LHCN-M2 (cell line): ENCODE measurements around the gene MAP4K1. TPM values are rescaled to one million over a fixed set of nuclear protein-coding genes. Genes with fewer than 3 reads are reported as not detected.
"Not testable (repeated sequence)": the region's sequence is repeated elsewhere in the genome, so short reads cannot be mapped to it uniquely, and the experiment has no call there.

Experiments
- DNase-seq: peaks from one replicate; pipeline ENCODE4 v3.0.0-alpha.2; 2012; ENCODE audit warnings: low read depth
- total RNA-seq: library from RNA; depleted of rRNA; stranded (reverse); fragments of >200 nt; gene quantifications from 2 replicates; pipeline ENCODE4 v1.2.3, GENCODE V29; 2014

MAP4K1 gene
- total RNA-seq, 1 experiment from 2014 or later, result 2.0 TPM

DNA sequence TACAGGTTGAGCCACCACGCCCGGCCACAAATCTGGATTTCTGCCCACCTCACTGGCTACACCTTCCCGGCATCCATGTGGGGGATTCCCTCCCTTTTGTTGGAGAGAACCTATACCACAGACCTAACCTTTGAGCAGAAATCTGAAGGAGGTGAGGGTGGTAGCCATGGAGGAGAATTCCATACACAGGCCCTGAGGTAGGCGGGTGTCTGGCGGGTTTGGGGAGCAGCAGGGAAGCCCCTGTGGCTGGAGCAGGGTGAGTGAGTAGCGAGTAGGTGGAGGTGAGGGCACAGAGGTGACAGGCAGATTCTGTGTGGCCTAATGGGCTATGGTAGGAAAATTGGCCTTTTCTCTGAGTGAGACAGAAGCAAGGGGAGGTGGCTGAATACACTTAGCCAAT is 11.8 kb upstream of the MAP4K1 start:
- no peak for DNase-seq

DNA sequence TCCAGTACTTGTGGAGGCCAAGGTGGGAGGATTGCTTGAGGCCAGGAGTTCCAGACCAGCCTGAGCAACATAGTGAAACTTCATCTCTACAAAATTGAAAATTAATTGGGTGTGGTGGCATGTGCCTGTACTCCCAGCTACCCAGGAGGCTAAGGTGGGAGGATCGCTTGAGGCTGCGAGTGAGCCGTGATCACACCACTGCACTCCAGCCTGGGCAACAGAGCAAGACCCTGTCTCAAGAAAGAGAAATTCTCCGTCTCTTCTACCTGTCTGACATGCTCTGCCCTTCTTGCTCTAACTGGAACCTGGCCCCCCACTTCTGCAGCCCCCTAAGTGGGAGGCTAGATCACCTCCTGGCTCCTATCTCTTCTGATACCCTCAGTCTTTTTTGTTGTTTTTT is 8.6 kb upstream of the MAP4K1 start:
- no peak for DNase-seq

DNA sequence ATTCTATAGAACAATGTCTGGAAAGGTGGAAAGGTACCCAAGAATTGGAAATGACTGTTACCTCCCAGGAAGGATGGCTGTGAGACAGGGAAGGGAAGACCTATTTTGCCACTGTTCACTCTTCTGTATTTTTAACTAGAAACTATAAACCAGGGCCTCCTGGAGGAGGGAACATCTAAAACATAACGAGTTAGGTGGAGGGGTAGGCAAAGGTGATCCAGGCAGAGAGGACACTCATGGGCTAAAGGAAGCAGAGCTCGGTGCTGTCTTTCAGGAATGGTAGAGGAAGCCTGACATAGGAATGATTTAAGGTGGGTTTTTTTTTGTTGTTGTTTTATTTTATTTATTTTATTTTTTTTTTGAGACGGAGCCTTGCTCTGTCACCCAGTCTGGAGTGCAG is 7.1 kb upstream of the MAP4K1 start:
- no peak for DNase-seq

DNA sequence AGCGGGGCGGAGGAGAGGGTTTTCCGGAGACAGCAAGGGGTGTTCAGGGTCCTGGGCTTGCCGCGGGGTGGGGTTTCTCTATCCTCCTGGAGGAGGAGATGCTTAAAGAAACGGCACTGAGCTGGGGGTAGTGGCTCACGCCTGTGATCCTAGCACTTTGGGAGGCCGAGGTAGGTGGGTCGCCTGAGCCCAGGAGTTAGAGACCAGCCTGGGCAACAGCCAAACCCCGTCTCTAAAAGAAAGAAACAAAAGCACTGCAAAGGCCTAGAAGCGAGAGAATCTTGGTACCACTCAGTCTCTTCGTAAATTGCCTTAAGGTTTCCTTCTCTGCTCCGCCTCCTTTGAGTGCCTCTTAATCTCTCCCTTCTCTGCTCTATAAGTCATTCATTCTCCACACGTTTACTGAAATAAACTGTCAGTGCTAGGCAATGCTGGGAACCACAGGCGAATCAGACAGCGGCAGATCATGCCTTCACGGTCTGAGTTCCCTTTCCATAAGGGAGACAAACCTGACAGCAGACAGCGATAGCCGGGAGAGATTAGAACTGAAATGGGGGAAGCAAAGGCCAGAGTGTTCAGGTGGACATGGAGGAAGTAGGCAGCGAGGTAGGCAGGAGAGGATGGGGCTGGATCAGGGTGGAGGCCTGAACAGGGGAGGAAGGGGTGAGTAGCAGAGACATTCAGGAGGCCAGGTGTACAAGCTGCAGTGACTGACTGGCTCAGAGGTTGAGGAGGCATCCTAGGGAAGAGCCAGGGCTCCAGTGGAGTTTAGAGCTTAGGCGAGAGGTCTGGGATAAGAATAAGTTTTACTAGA is 1.8 kb upstream of the MAP4K1 start:
- DNase-seq, result no peak

DNA sequence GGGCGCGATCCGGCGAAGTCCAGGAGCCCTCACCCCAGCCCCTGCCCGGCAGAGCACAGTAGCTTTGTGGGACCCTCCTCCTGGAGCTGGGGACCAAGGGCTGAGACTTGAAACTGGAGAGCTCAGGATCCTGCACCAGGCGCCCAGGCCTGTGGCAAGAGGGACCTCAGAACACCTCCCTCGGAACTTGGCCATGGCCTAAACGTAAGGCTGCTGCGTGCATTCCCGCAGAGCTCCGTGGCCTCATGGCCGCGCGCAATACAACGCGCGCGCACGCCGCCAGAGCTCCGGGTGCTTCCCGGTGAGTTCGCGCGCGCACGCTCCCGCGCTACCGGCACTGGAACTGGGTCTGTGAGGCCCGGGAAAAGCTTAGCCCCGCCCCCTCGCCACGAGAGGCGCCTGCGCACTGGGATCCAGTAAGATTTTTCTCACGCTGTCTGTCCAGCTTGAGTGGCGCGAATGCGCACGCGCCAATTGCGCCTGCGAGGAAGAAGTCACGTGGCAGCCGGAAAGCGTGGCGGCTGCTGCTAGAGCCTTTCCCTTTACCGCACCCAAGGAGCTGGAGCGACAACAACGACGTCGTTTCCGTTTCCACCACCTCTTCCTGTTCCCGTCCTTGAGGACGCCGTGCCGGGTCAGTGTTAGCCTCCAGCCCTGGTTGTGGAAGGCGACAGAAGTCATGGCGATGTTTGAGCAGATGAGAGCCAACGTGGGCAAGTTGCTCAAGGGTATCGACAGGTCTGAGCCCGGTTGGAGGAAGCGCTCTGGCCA is 1.0 kb upstream of the MAP4K1 start, which contains the start of gene EIF3K:
TSS of gene EIF3K (plus strand) at position 599 of the 771 bp plus-strand sequence. CDS start at position 680, 81 bp downstream.
- peak; percentile 98 for DNase-seq

DNA sequence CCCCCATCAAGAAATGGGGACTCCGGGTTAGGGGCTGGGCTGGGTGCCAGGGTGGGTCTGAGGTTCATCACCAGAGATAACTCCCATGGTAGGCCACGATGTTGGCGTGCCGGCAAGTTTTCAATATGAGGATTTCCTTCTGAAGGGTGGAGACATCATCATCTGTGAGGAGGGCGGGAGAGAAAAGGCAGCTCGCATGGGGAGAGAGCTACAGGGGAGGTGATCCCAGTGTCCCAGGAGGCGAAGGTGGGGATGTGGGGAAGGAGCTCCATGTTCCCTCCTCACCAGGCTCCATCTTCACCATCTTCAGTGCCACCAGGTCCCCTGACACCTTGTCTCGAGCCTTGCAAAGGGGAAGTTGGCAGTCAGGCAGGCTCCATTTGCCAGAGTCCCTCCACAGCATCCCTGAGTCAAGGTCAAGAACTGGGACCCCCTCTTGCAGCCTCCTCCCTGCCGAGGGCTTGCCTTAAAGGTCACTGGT is 430 bp downstream of the MAP4K1 start:
- DNase-seq, result no peak

DNA sequence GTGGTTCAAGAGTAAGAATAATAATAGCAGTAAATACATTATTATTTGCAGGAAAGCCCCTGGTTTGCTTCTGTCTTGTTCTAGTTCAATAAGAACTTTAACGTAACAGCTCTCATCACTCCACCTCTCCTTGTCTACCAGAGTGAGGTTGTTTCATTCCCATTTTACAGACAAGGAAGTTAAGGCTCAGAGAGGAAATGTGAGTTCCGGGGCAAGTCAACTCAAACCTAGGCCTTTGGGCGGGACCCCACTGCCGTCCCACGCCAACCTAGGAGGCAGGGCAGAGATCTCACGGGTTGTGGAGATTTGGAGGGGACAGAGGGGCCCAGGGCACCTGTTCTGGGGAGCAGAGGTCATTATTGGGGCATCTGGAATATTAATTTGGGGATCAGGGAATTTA is 1.5 kb downstream of the MAP4K1 start:
- DNase-seq, result no peak

DNA sequence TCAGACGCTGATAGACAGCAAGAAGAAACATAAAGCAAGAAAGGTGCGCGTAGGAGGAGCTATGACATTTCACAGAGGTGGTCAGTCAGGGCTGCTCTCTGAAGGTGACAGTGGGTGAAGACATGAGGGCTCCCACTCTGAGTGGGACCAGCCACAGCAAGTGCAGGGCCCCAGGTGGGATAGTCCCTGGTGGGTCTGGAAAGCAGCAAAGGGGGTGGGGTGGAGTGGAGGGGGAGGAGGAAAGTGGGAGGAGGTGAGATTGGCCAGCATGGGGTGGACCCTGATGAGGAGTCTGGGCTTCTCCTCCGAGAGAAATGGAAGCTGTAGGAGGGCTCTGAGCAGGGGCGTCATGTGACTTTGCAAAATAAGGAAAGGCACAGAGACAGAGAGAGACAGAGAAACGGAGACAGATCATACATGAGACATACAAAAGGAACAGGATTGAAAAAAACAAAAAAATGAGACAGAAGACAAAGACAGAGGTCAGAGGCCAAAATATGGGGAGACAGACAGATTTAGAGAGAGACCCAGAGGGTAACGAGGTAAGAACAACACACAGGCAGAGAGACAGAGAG is 2.7 kb downstream of the MAP4K1 start:
- DNase-seq, result no peak

DNA sequence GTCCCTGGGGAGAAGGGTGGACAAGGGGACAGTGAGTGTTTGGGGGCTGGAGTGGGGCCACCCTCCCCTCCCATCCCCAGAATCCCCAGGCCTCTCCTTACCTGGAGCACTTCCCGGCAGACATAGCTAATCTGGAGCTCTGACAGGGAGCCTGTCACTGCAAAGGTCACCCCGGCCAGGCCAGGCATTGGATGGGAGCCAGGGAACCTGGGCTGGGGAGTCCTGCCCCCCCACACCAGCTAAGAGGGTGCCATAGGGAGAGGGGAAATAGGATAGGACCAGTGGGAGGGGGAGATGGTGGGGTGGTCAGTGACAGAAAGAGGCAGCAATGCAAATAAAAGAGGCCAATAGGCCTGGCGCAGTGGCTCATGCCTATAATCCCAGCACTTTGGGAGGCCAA is 3.5 kb downstream of the MAP4K1 start:
- DNase-seq, result no peak

DNA sequence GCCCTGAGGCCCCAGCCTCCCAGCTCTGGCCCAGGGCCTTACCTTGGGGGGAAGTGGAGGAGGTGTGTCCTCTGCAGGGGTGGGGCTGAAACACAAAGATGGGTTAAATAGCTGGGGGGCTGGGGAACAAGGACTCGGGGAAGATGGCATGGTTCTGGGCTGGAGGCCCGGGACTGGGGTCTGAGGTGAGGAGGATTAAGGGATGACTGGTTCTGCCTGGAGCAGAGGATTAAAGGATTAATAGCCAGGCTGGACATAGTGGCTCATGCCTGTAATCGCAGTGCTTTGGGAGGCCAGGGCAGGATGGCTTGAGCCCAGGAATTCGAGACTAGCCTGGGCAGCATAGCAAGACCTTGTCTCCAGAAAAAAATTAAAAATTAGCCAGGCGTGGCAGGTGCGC is 11.6 kb downstream of the MAP4K1 start:
- DNase-seq, result no peak

DNA sequence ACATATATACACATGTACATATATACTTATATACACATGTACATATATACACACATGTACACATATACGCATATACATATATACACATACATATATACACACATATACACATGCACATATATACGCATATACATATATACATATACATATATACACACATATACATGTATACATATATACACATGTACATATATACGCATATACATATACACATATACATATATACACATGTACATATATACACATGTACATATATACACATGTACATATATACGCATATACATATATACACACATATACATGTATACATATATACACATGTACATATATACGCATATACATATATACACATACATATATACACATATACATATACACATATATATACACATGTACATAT is 14.9 kb downstream of the MAP4K1 start:
- DNase-seq, result not testable (repeated sequence)

DNA sequence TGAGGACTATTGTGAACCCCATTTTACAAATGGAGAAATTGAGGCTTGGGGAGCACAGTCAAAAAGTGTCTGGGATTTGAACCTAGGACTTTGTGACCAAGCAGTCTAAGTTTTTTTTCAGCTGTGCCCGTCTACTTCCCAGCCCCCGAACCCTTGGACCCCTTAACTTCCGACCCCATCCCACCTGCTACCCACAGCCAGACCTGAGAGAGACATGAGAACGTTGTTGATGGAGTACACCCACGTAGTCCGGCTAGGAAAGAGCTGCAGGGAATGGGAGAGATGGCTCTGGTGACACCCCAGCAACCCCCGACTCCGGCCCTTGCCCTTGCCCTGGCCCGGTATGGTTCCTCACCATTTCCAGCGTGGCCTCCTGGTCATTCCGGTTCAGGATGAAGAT is 18.0 kb downstream of the MAP4K1 start:
- DNase-seq, result no peak

DNA sequence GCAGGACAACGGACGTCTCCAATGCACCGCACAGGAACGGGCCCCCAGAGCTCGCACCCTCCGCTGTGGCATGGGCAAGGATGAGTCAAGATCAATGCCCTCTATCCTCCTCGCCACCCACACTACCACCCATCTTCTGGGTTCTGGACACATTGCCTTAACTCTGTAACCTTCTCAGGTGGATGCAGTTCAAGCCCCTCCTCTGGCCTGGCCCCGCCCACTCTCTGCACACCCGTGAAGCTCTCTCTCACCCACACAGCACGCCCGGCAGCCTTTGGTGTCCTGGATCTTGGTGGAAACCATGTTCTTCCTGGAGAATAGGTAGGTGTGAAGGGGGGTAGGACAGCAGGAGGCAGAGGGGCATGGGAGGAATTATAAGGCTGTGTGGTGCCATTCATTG is 20.7 kb downstream of the MAP4K1 start:
- no peak for DNase-seq

DNA sequence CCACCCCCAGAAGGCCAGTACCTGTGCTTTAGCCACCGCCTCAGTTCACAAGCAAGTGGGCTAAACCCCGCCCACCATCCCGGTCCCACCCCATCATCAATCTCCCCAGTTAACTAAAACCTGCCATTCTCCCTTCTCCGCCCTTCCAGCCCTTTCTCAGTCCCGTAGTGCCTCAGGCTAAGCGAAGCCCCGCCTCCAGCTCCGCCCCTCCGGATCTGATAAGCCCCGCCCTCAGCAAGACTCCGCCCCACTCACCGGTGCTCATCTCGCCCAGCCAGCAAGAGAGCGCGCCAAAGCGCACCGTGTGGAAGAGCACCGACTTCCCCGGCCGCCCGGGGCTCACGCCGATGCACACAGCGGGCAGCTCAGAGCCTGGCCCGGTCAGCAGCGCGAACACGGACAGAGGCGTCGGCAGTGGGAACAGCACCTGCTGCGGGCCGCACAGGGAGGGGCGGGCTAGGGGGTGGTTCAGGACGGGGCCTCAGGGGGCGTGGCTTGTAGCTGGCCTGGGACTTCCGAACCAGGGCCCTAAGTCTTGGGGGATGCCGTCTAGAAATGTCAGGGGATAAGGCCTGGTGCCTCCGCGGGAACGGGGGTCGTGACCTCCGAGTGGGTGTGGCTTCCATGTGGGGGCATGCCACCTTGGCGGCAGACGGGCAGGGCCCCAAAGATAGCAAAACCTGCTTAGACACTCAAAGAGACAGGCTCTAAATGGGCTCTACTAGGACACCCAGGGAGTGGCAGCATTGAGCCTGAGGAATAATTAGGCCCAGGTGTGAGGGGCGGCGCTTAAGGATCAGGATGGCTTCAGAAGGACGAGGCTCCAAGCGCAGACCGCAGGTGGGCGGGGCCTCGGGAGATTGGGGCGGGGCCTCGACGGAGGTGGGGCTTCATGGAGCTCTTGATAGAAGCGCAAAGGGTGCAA is 21.4 kb downstream of the MAP4K1 start:
- DNase-seq, result no peak

DNA sequence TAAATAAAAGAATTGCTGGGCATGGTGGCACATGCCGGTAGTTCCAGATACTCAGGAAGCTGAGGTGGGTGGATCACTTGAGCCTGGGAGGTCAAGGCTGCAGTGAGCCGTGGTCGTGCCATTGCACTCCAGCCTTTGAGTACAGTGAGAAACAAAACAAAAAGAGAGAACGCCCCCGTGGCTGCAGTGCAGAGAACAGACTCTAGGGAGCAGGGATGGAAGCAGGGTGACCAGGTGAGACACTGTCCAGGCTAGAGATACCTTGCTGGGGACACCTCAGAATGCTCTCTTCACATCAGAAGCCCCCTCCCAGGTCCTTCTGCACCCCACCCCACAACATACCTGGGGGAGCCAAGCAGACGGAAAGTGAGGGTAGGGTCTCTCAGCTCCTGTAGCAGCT is 24.8 kb downstream of the MAP4K1 start:
- no peak for DNase-seq

DNA sequence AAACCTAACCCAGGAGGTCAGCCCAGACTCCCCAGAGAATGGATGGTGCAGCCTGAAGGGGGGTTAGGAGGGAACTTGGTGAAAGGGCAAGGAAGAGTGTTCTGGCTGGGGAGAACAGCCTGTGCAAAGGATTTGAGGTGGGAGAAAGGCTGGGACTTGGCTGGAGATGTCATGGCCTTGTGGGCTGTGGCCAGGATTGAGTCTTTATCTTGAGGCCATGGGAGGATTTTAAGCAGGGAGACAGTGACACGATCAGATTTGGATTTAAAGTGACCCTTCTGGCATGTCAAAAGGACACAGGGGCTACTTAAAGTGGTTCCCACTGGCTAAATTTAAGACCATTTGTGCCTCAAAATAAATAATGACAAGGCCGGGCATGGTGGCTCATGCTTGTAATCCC is 29.7 kb downstream of the MAP4K1 start:
- DNase-seq, result no peak

DNA sequence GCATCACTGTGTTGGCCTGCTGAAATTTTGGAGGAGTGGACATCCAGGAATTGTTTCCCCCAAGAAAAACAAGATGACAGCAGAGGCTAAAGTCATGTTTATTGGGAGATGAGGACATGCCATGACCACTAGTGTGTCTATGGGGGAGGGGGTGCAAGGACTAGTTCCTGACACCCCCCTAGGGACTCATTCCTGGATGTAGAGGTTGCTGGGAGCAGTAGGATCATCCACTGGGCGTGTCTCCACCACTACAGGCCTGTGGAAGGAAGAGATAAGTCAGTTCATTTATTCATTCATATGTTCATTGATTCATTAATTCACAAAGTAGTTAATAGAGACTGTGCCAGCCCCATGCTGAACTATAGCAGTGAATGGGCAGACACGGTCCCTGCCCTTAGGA is 30.2 kb downstream of the MAP4K1 start:
- DNase-seq, result no peak

DNA sequence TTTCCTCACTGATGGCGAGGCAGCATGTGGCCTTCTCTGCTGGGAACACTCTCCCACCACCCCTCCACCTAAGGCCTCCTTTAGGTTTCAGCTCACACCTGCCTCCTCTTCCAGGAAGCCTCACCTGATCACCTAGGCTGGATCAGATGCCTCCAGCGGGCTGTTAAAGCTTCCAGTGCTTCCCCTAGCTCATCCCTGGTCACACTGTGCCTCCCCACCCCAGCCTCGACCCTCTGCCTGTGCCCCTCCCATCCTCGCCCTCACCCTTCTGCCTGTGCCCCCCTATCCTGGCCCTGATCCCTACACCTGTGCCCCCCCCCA is 33.8 kb downstream of the MAP4K1 start:
- no peak for DNase-seq

DNA sequence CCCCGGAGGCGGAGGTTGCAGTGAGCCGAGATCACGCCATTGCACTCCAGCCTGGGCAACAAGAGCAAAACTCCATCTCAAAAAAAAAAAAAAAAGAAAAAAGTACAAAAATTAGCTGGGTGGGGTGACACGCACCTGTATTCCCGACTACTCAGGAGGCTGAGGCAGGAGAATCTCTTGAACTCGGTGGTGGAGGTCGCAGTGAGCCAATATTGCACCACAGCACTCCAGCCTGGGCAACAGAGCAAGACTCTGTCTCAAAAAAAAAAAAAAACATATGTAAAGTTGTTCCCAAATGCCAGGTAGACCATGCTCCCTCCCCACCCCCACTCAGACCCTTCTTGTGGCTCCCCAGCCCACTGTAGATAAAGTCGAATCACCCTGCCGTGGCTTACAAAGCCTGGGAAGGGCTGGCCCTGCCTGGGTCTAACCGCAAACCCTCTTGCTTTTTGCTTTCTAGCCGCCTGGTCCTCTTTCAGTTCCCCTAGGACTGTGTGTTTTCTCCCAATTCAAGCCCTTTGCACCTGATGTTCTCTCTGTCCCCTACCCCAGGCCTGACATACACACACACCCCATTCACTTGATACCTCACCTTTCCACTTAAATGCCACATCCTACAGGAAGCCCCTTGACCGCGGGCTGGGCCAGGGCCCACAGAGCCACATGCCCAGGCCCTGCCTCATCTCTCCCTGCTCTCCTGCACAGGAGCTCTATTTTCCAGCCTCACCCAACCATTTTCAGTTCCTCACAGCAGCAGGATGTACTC is 34.4 kb downstream of the MAP4K1 start:
- no peak for DNase-seq

DNA sequence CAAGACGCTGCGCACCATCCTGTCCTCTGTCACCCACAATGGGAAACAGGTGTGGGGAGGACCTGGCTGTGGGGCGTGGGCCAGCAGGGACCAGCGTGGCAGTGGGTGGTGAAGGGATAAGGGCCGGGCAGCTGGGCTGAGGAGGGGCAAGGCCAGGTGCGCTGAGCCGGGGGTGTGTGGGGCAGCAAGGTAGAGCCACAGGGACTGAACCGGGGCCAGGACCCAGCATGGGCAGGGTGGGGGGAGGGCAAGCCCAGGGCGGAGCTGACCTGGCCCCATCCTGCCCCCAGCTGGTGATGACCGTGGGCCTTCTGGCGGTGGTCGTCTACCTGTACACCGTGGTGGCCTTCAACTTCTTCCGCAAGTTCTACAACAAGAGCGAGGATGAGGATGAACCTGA is 37.7 kb downstream of the MAP4K1 start:
- DNase-seq, result no peak

DNA sequence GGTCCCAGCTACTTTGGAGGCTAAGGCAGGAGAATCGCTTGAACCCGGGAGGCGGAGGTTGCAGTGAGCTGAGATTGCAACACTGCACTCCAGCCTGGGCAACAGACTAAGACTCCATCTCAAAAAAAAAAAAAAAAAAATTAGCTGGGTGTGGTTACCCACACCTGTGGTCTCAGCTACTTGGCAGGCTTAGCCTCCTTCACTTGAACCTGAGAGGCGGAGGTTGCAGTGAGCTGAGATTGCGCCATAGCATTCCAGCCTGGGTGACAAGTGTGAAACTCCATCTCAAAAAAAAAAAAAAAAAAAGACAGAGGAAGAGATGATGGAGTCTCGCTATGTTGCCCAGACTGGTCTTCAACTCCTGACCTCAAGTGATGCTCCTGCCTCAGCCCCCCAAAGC is 38.4 kb downstream of the MAP4K1 start:
- DNase-seq, result not testable (repeated sequence)
